Muscle layer of colon (tissue), 2 donors: ENCODE measurements around the gene SMARCA4.
"Not testable (repeated sequence)": the region's sequence is repeated elsewhere in the genome, so short reads cannot be mapped to it uniquely, and the experiment has no call there.

Source experiments
- H3K27ac ChIP-seq: one replicate; pipeline ENCODE4 v1.7.0; 2013; ENCODE audit warnings: low read depth, mild to moderate bottlenecking, low read length, moderate library complexity
- H3K27me3 ChIP-seq, 2 donors: one replicate each; pipeline ENCODE4 v1.7.0; 2013; ENCODE audit warnings: low read length in 2 of 2, mild to moderate bottlenecking in 2 of 2; ENCODE audit not compliant: insufficient read depth in 2 of 2, control insufficient read depth in 1 of 2
- H3K36me3 ChIP-seq: one replicate; pipeline ENCODE4 v1.7.0; 2013; ENCODE audit warnings: mild to moderate bottlenecking, low read length; ENCODE audit not compliant: insufficient read depth
- H3K4me1 ChIP-seq: one replicate; pipeline ENCODE4 v1.7.0; 2013; ENCODE audit warnings: mild to moderate bottlenecking, low read length; ENCODE audit not compliant: insufficient read depth
- H3K4me3 ChIP-seq, 2 donors: one replicate each; pipeline ENCODE4 v1.7.0; 2013; ENCODE audit warnings: low read length in 2 of 2, low read depth in 1 of 2, mild to moderate bottlenecking in 1 of 2, moderate library complexity in 1 of 2
- H3K9ac ChIP-seq: one replicate; pipeline ENCODE4 v1.7.0; 2013; ENCODE audit warnings: low read length
- H3K9me3 ChIP-seq: one replicate; pipeline ENCODE4 v1.7.0; 2013; ENCODE audit warnings: mild to moderate bottlenecking, low read length
- donor health status: abdominal sarcoma.
- donor health status: Adenocarcinoma of cecum.

Gene SMARCA4

DNA sequence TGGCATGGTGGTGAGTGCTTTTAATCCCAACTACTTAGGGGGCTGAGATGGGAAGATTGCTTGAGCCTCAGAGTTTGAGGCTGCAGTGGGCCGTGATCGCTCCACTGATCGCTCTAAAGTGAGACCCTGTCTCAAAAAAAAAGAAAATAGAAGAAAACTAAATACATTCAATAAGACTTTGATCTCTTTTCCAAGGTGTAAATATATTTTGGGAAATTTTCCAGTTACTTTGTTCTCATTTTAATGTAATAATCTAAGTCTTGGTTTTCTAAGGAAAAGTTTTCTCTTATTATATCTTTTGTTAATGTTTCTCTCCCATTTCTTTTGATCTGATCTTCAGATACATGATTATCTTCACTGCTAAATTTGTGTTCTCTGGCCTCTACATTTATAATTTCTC is 138.0 kb downstream of the SMARCA4 start:
- H3K27ac ChIP-seq = no peak overlapping the region
- peaks cover 11% of the 10 kb centered on the region for H3K4me1 ChIP-seq
- no peak overlapping the region for H3K9ac ChIP-seq
- no peaks in the 10 kb centered on the region for H3K9me3 ChIP-seq
- no peaks in the 10 kb centered on the region for H3K27me3 ChIP-seq
- no peak overlapping the region for H3K4me3 ChIP-seq
- H3K36me3 ChIP-seq = no peaks in the 10 kb centered on the region

DNA sequence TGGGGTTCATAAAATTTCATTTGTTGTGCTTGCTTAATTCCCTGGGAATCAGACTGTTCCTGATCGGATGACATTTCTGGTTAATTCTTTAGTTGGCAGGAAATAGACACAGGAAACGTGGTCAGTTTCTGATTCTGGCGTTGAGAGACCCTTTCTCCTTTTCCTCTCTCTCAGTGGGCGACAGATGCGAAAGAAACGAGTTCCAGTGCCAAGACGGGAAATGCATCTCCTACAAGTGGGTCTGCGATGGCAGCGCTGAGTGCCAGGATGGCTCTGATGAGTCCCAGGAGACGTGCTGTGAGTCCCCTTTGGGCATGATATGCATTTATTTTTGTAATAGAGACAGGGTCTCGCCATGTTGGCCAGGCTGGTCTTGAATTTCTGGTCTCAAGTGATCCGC is 139.2 kb downstream of the SMARCA4 start:
- H3K4me1 ChIP-seq = peaks cover 7% of the 10 kb centered on the region
- H3K27ac ChIP-seq = no peak overlapping the region
- H3K36me3 ChIP-seq = no peaks in the 10 kb centered on the region
- no peaks in the 10 kb centered on the region for H3K9me3 ChIP-seq
- no peaks in the 10 kb centered on the region for H3K27me3 ChIP-seq
- no peak overlapping the region for H3K9ac ChIP-seq
- no peak overlapping the region for H3K4me3 ChIP-seq

GRCh38 chr19:11101057-11101456 is 140.2 kb downstream of the SMARCA4 start:
- H3K4me1 ChIP-seq = no peaks in the 10 kb centered on the region
- no peaks in the 10 kb centered on the region for H3K9me3 ChIP-seq
- no peaks in the 10 kb centered on the region for H3K36me3 ChIP-seq
- H3K9ac ChIP-seq = no peak overlapping the region
- H3K27ac ChIP-seq = no peak overlapping the region
- no peak overlapping the region for H3K4me3 ChIP-seq
- H3K27me3 ChIP-seq = no peaks in the 10 kb centered on the region

DNA sequence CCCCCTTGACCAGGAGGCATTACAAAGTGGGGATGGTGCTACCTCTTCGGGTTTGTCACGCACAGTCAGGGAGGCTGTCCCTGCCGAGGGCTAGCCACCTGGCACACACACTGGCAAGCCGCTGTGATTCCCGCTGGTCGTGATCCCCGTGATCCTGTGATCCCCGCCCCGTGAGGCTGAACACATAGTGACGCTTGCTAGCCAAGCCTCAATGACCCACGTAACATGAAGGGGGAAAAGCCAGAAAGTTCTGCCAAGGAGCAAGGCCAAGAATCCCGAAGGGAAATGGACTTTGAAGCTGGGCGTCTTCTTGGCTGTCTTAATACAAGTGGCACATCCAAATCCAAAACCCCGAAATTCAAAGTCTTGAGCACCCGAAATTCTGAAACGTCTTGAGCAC is 142.1 kb downstream of the SMARCA4 start:
- no peaks in the 10 kb centered on the region for H3K9me3 ChIP-seq
- no peaks in the 10 kb centered on the region for H3K4me1 ChIP-seq
- H3K9ac ChIP-seq = no peak overlapping the region
- no peak overlapping the region for H3K27ac ChIP-seq
- peaks cover 4% of the 10 kb centered on the region for H3K36me3 ChIP-seq
- no peaks in the 10 kb centered on the region for H3K27me3 ChIP-seq
- no peak overlapping the region for H3K4me3 ChIP-seq

GRCh38 chr19:11103667-11104066 is 142.8 kb downstream of the SMARCA4 start:
- H3K4me1 ChIP-seq, H3K9me3 ChIP-seq, H3K9ac ChIP-seq, H3K4me3 ChIP-seq, H3K27me3 ChIP-seq, H3K27ac ChIP-seq, H3K36me3 ChIP-seq: not testable (repeated sequence)

DNA sequence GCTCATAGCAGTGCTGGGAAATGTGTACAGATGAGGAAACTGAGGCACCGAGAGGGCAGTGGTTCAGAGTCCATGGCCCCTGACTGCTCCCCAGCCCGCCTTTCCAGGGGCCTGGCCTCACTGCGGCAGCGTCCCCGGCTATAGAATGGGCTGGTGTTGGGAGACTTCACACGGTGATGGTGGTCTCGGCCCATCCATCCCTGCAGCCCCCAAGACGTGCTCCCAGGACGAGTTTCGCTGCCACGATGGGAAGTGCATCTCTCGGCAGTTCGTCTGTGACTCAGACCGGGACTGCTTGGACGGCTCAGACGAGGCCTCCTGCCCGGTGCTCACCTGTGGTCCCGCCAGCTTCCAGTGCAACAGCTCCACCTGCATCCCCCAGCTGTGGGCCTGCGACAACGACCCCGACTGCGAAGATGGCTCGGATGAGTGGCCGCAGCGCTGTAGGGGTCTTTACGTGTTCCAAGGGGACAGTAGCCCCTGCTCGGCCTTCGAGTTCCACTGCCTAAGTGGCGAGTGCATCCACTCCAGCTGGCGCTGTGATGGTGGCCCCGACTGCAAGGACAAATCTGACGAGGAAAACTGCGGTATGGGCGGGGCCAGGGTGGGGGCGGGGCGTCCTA is 144.3 kb downstream of the SMARCA4 start:
- Histone ChIP-seq H3K9me3 (no peaks in the 10 kb centered on the region), H3K27ac (no peak overlapping the region), H3K4me3 (no peak overlapping the region), H3K4me1 (no peaks in the 10 kb centered on the region), H3K36me3 (peaks cover 4% of the 10 kb centered on the region), H3K9ac (no peak overlapping the region), H3K27me3 (no peaks in the 10 kb centered on the region)

GRCh38 chr19:11106477-11106876 is 145.6 kb downstream of the SMARCA4 start:
- no peak overlapping the region for H3K27ac ChIP-seq
- H3K27me3 ChIP-seq = no peaks in the 10 kb centered on the region
- H3K9me3 ChIP-seq = no peaks in the 10 kb centered on the region
- H3K4me3 ChIP-seq = no peak overlapping the region
- peaks cover 4% of the 10 kb centered on the region for H3K36me3 ChIP-seq
- H3K9ac ChIP-seq = no peak overlapping the region
- no peaks in the 10 kb centered on the region for H3K4me1 ChIP-seq

DNA sequence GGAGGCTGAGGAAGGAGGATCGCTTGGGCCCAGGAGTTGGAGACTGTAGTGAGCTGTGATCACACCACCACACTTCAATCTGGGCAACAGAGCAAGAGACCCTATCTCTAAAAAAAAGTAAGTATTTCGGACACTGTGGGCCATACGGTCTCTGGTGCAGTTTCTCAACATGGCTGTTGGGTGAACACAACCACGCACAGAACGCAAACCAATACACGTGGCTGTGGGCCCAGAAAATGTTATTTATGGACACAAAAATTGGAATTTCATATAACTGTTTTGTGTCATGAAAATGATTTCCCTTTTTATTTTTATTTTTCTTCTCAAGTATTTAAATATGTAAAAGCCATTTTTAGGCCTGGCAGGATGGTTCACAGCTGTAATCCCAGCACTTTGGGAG is 147.9 kb downstream of the SMARCA4 start:
- Histone ChIP-seq H3K4me3 (no peak overlapping the region), H3K36me3 (peaks cover 10% of the 10 kb centered on the region), H3K9me3 (no peaks in the 10 kb centered on the region), H3K9ac (no peak overlapping the region), H3K4me1 (no peaks in the 10 kb centered on the region), H3K27ac (no peak overlapping the region), H3K27me3 (no peaks in the 10 kb centered on the region)

- H3K27me3 ChIP-seq = no peaks in the 10 kb centered on the region
- no peak overlapping the region for H3K9ac ChIP-seq
- peaks cover 10% of the 10 kb centered on the region for H3K36me3 ChIP-seq
- H3K4me1 ChIP-seq = no peaks in the 10 kb centered on the region
- H3K27ac ChIP-seq = no peak overlapping the region
- H3K9me3 ChIP-seq = no peaks in the 10 kb centered on the region
- H3K4me3 ChIP-seq = no peak overlapping the region
Measured at GRCh38 chr19:11111117-11111770, 150.4 kb downstream of the SMARCA4 start.

DNA sequence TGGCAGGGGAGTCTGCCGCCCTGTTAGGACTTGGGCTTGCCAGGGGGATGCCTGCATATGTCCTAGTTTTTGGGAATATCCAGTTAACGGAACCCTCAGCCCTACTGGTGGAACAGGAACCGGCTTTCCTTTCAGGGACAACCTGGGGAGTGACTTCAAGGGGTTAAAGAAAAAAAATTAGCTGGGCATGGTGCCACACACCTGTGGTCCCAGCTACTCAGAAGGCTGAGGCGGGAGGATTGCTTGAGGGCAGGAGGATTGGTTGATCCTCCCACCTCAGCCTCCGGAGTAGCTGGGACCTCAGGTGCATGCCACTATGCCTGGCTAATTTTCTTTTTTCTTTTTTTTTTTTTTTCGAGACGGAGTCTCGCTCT is 150.9 kb downstream of the SMARCA4 start:
- Histone ChIP-seq H3K9me3 (no peaks in the 10 kb centered on the region), H3K27ac (no peak overlapping the region), H3K9ac (no peak overlapping the region), H3K27me3 (no peaks in the 10 kb centered on the region), H3K4me1 (no peaks in the 10 kb centered on the region), H3K36me3 (peaks cover 10% of the 10 kb centered on the region), H3K4me3 (no peak overlapping the region)
